ENCODE data around the gene RHOBTB3.
A peak's percentile ranks its signal among the peaks of the same experiment; 100 is the strongest.

Gene RHOBTB3

GRCh38 chr5:95763941-95764340 lies 32.8 kb downstream of the RHOBTB3 start:
- no peak for DNase-seq (ENCODE audit: low spot score)

GRCh38 chr5:95768731-95769130 lies 37.6 kb downstream of the RHOBTB3 start:
- DNase-seq (ENCODE audit: low spot score): no peak

- DNase-seq (ENCODE audit: low spot score): no peak
Measured at GRCh38 chr5:95770830-95771708, 39.9 kb downstream of the RHOBTB3 start.

- no peak for DNase-seq (ENCODE audit: low spot score)
Measured at GRCh38 chr5:95771892-95772291, 40.8 kb downstream of the RHOBTB3 start.

- no peak for DNase-seq (ENCODE audit: low spot score)
Measured at GRCh38 chr5:95773335-95774059, 42.4 kb downstream of the RHOBTB3 start.

GRCh38 chr5:95777441-95777840 lies 46.3 kb downstream of the RHOBTB3 start:
- DNase-seq (ENCODE audit: low spot score): no peak

GRCh38 chr5:95778713-95779436 lies 47.7 kb downstream of the RHOBTB3 start:
- no peak for DNase-seq (ENCODE audit: low spot score)

GRCh38 chr5:95779611-95780010 lies 48.5 kb downstream of the RHOBTB3 start:
- no peak for DNase-seq (ENCODE audit: low spot score)

GRCh38 chr5:95780597-95780996 lies 49.5 kb downstream of the RHOBTB3 start:
- DNase-seq (ENCODE audit: low spot score): no peak

GRCh38 chr5:95781101-95781583 lies 50.0 kb downstream of the RHOBTB3 start:
- DNase-seq (ENCODE audit: low spot score): peak; percentile 88

- DNase-seq (ENCODE audit: low spot score): no peak
Measured at GRCh38 chr5:95782181-95782580, 51.0 kb downstream of the RHOBTB3 start.

- DNase-seq (ENCODE audit: low spot score): no peak
Measured at GRCh38 chr5:95783661-95784060, 52.5 kb downstream of the RHOBTB3 start.

GRCh38 chr5:95784514-95785302 lies 53.6 kb downstream of the RHOBTB3 start:
- no peak for DNase-seq (ENCODE audit: low spot score)

- DNase-seq (ENCODE audit: low spot score): no peak
Measured at GRCh38 chr5:95786821-95787418, 55.8 kb downstream of the RHOBTB3 start.

- DNase-seq (ENCODE audit: low spot score): no peak
Measured at GRCh38 chr5:95788493-95788892, 57.4 kb downstream of the RHOBTB3 start.

GRCh38 chr5:95791751-95792150 lies 60.6 kb downstream of the RHOBTB3 start:
- no peak for DNase-seq (ENCODE audit: low spot score)

- no peak for DNase-seq (ENCODE audit: low spot score)
Measured at GRCh38 chr5:95794070-95794516, 63.0 kb downstream of the RHOBTB3 start.

GRCh38 chr5:95797301-95797700 lies 66.2 kb downstream of the RHOBTB3 start:
- DNase-seq (ENCODE audit: low spot score): no peak

GRCh38 chr5:95798048-95798447 lies 66.9 kb downstream of the RHOBTB3 start:
- no peak for DNase-seq (ENCODE audit: low spot score)

- DNase-seq (ENCODE audit: low spot score): no peak
Measured at GRCh38 chr5:95798545-95798944, 67.4 kb downstream of the RHOBTB3 start.

GRCh38 chr5:95799191-95799835 lies 68.2 kb downstream of the RHOBTB3 start:
- DNase-seq (ENCODE audit: low spot score): no peak

Data from RKO (cell line).